Limb (tissue), 2 donors: ENCODE results near the gene NKAIN2.
A peak's percentile ranks its signal among the peaks of the same experiment; 100 is the strongest.
"Not testable (repeated sequence)": the region's sequence is repeated elsewhere in the genome, so short reads cannot be mapped to it uniquely, and the experiment has no call there.

Source experiments
- DNase-seq, 2 donors: peaks; one replicate each; pipeline ENCODE4 v3.0.0-alpha.2; 2016; ENCODE audit errors: extremely low spot score in 2 of 2

The NKAIN2 gene

DNA sequence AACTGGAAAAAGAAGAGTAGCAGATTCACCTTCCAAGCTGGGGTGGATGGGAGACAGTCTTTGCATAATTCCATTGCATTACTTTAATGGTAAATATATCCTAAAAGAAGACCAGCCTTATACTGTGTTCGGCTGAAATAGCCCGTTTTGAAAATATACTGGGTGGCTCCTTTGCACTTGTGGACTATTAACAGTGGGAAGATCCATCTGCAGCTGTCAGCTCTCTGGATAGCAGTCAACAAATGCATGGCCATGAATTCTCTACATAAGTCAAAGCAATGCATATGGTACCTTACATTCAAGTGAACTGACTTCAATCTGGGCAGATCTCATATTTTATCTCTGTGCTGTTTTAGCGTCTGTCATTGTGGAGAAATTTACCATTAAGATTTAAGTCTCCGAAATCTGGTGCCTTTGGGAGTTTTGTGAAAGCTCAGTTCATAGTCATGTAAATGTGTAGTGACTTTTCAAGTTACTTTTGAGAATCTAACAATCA, 758.0 kb downstream of the NKAIN2 start:
- DNase-seq = peak in 1 of 2 donors; percentile 8

DNA sequence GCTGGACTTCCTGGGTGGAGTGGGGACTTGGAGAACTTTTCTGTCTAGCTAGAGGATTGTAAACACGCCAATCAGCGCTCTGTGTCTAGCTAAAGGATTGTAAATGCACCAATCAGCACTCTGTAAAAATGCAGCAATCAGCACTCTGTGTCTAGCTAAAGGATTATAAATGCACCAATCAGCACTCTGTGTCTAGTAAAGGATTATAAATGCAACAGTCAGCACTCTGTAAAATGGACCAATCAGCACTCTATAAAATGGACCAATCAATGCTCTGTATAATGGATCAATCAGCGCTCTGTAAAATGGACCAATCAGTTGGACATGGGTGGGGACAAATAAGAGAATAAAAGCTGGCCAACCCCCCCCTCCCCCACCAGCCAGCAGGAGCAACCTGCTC, 760.5 kb downstream of the NKAIN2 start:
- not testable (repeated sequence) for DNase-seq

DNA sequence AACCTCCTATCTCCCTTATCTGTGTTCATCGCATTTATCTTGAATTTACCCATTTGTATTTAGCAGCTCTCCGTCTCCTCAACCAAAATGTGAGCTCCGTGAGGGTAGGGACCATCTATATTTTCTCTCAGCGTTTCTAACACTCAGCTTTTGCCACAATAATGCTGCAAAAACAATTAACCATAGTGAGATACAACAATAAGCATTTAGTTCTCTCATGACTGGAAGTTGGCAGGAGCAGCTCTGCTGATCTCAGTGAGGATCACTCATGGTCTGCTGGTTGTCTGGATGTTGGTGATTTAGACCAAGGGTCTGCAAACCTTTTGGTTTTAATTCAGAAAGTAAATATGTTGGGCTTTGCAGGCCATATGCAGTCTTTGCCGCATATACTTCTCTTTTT, 763.7 kb downstream of the NKAIN2 start:
- no peak for DNase-seq

DNA sequence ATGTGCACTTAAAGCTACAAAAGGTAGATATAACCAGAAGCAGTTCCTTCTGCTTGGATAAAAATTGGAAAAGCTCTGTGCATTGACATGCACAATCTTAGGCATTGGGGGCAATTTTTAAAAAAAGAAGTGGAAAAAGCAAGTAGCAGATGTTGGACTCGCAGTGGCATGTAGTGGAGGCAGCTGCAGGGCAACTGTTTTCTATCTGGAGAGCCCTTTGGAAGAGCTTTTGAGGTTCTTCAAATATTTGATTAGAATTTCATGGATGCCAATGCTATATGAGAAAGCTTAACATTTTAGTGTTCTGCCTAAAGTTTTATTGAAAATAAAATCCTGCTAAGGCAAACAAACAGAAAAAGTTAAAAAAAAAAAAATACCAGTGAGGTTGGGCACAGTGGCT, 770.3 kb downstream of the NKAIN2 start:
- DNase-seq = peak in 1 of 2 donors; percentile 2

DNA sequence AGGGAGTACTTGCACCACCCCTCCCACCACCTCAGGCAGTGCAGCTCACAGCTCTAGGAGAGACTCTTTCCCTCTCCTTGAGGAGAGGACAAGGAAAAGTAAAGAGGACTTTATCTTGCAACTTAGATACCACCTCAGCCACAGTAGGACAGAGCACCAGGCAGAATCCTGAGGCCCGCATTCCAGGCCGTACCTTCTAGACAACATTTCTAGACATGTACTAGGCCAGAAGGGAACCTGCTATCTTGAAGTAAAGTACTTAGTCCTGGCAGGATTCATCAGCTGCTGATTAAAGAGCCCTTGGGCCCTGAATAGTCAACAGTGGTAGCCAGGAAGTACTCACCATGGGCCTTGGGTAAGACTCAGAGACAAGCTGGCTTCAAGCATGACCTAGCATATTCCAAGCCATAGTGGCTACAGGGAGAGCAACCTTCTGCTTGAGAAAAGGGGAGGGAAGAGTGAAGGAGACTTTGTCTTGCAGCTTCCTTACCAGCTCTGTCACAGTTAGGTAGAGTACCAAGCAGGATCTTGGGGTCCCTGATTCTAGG, 774.1 kb downstream of the NKAIN2 start:
- DNase-seq = no peak

DNA sequence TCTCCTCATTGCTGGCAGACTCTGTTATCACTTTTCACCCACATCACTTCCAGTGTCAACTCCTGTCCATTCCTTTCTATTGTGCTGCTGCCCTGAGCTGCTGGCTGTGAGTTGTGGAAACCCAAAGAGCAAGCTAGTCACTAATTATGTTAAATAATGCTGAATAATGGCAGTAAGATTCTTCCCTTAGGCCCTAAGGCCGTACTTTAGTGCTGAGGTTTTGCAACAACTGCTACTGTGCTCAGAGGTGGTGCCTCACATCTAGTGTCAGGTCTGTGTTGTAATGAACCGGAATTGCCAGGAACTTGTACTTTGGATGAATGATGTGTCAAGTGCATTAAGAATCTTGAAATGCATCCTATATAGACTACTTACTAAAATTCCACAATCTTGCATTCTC, 786.3 kb downstream of the NKAIN2 start:
- no peak for DNase-seq

DNA sequence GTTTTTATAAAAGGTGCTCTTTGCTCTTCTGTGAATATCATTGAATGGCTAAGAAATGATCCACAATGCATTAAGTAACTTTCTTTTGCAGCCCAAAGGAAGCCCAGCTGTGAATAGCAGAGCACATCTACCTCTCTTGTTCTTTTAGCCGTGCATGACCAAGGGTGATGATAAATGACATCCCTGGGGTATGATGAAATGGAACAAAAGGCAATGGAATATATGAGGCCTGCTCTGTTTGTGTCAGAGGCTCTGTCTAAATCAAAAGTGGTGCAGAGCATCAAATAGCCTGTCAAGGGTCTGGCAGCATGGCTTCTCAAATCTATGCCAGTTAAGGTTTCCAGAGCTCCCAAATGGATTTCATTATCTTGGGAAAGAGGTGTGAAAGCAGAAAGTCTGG, 796.0 kb downstream of the NKAIN2 start:
- no peak for DNase-seq

DNA sequence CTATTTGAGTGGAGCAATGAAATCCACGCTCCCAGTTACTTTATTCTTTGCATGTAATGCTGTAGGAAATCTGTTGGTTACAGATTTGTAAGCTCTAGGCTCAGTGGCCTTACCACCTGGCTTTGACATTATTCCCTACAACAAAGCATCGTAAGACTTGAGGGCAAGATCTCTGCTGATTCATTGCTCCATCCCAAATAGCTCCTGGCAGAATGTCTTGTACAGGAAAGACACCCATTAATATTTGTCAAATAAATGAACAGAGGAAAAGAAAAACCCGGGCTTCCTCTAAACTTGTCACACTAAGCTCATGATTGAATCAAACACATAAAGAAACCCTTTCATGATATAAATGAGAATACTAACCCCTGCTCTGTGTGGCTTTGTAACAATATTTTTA, 801.1 kb downstream of the NKAIN2 start:
- no peak for DNase-seq

DNA sequence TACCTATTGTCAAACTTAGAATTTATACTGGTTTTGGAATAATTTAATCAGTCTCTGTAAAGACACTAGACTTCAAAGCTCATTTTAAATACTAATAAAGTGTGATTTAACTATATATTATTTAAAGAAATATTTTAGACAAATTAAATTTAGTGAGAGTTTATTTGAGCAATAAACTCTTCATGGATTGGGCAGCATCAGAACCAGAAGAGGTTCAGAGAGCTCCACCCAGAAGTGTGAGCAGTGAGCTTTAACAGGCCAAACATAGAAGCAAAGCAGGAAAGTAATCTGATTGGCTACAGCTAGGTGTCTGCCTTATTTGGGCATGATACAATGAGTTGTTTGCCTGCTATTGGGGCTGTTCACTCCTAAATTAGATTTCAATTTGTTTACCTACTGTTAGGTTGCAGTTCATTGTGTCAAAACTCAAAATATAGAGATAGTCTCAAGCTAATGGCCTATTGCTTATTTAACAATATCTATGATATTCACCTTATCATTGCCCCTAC, 803.5 kb downstream of the NKAIN2 start:
- no peak for DNase-seq

DNA sequence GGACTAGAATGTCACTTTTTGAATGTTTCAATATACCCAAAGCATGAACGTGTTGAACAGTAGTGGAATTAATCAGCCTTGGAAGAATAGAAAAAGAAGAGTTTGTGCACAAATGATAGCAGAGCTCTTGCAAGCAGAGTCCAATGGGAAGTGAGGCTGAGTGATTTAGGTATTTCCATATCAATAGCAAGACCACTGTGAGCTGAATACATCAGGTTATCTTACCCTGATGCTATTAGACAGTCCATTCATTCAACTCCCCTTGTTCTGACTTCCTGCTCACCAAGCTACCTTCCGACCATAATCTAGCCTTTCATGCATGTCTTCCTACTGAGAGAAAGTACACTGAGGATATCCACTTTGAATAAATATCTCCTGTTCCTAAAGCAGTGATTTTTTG, 809.4 kb downstream of the NKAIN2 start:
- no peak for DNase-seq

DNA sequence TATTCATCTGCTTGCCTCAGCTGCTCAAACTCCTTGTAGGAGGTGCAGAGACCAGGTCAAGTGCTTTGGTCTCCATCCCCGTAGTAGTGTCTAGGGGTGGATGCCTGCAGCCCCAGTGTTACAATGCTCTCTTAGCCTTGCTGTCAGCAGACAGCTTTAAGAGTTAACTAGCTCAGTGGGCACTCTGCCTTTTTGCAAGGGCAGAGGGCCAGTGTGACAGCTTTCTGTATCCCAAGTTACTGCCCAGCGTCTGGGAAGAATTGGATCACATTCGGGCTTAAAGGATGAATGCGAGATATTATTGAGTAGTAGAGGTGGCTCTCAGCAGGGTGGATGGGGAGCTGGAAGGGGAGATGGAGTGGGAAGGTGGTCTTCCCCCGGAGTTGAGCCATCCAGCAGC, 818.7 kb downstream of the NKAIN2 start:
- DNase-seq = no peak

DNA sequence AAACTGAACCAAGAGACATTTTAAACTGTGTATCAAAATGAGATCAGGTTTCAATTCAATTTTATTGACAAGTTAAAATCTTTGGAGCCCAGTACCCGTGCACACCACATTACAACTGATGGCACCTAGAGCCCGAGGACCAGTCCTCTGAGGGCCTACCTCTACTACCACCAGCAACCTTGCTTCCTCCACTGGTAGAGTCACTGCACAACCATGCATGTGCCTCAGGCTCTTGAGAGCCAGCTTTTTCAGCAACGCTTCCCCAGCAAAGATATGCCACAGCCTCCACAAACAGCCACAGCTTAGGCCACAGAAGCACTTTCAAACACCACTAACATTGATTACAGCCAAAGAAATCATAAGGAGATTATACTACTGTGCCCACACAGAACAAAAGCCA, 830.0 kb downstream of the NKAIN2 start:
- no peak for DNase-seq

DNA sequence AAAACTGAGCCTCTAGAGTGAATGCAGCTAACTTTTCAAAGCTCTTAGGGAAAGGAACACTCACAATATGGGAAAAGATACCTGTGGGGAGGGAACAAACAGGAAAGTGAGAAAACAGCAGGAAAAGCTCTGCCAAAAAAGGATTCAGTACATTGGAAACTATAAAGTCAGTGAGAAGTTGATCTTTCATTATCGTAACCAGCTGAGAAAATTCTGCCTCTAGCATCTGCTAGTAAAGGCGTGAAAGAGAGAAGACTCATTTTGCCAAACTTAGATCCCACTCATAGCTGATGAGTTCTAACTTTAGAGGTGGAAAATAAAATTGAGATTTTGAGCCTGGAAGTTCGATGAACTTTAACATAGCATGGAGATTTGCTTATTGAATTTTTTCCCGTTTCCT, 836.8 kb downstream of the NKAIN2 start:
- DNase-seq = no peak

DNA sequence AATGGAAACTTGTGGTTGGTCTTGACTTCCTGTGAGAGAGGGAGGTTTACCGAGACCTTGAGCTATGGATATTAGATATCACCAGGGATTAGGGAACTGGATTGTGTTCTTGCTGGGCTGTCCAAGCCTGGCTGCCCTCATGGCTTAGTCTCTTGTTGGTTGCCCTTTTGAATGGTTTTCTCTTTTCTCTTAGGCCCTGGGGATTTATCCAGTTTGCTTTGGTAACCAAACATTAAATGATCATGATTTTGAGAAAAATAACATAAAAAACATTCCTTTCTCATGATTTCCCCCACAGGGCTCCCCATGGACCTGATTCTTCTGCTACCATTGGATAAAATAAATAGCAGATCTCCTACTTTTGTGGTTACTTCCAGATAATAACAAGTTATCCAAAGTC, 852.2 kb downstream of the NKAIN2 start:
- DNase-seq = no peak

DNA sequence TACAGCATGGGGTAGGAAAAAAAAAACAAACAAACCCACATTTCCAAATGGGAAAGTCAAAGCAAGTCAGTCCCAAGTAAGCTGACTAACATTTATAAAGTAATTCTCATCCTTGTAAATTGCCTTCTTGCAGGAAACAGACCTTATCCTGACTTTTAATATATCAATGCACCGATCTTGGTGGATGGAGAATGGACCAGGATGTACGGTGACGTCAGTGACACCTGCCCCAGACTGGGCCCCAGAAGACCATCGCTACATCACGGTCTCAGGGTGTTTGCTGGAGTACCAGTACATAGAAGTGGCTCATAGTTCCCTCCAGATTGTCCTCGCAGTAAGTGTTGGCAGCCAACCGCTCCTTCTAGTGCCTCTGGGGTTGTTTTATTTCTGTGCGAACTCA, 854.4 kb downstream of the NKAIN2 start:
- no peak for DNase-seq

DNA sequence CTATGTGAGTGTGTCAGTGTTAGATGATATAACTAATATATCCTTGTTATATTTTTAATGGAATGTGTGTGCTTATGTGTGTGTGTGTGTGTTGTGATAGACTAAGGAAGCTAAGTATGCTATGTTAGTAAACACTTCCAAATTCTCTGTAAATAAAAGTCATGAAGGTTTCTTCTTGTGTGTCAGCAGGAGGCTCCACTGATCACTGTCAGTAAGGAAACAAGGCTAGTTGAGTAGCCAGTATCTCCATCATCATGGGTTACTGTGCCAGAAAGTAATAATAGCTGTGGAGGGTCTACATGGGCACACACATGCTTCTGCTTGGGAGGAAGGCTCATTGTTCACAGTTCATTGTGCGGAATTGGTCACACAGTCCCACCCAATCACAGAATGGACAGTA, 855.8 kb downstream of the NKAIN2 start:
- no peak for DNase-seq

DNA sequence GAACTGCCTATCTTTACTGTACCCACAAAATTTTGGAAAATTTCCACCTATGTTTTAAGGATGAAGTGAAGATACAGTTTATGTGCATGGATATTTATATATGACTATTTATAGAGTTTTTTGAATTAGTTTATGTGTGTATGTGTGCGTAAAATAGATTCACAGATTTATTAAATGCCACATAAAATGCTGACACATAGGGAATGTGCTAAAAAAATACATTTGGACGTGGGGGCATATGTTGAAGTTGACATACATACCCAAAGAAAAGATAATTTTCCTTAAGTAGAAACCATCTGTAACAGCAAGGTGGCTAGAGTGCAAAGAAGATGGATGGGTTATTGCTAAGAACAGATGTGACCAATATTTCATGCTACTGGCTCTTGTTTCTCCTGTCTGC, 856.5 kb downstream of the NKAIN2 start:
- no peak for DNase-seq

DNA sequence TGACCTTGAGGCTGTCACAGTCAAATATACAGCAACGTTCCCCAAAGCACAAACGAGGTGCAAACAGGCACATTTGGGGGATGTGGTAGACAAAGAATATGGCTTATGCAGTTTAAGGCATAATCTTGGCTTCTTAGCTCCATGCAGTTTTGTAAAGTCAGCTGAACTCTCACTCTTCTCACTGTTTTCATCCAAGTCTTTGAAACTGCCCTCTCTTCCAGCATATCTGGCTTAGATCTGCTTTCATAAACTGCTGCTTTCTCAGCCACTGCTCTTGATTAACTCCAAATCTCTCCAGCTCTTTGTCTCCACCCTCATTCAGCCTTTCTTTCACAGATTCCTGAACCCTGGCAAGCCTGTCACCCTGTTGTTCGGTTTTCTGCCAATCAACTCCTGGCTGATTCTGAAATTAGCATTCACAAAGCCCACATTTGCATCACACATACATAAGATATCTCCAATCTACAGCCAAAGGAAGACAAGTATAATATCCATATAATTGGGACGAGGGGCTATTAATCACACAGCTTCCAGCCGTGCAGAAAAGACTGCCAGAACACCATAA, 857.5 kb downstream of the NKAIN2 start:
- no peak for DNase-seq

DNA sequence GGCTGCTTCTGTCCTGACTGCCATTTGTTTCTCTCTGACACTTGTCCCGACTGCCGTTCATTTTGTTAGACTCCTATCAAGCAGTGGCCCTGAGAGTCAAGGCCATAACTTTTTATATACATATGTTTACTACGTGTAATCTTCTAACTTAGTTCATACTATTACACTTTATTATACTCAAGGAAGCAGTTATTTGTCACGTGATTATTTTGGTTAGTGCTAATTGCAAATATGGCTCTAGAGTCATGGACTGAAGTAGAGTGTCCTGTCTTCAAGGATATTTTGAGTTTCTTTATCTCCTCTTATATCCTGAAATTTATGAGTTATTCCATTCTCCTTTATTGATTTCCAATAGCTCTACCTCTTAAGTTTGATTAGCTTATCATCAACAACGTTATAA, 864.4 kb downstream of the NKAIN2 start:
- DNase-seq = no peak

DNA sequence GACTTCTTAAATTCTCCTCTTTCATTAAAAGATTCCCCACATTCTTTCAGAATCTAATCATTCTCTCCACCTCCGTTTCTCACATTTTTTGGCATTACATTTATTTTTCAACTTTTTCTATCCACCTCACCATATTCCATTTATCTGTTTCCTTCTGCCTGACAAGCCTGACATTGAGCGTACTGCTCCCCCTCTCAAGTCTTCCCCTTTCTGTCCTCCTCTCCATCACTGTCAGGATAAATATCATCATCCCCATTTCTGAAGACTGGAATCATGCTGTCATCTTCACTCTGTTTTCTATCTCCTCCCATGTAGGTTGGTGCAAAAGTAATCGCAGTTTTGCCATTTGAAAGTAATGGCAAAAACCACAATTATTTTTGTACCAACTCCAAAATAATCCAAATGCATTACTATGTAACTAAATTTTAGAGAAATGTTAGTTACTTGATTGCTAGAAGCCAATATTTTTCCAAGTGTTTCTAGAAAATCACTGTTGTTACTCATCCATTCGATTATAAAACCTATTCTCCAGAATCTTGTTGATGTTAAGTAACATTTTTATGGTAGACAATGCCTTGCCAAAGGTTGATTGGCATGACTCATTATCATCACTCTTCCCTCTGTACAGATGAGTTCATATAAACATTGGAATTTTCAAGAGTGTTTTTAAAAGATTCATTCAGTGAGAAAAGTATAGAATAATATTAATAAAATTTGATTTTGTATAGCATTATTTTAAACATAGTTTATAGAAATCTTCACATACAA, 866.2 kb downstream of the NKAIN2 start:
- no peak for DNase-seq

DNA sequence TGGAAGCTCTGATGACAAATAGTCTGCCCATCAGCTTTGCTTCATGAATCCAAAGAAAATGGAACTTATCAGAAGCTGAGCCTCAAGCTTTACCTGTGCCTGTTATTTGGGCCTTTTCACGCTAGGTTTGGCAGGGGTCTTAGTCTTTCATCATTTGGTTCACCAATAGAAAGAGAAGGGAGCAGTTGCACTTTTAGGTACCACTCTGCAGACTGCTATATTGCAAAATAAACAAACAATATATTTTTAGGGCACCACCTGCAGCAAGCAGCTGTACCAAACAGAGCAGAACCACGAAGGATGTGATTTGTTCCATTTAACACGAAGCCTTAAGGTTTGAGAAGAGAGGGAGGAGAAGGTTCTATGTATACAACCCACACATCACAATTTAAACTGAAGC, 867.1 kb downstream of the NKAIN2 start:
- DNase-seq = no peak

DNA sequence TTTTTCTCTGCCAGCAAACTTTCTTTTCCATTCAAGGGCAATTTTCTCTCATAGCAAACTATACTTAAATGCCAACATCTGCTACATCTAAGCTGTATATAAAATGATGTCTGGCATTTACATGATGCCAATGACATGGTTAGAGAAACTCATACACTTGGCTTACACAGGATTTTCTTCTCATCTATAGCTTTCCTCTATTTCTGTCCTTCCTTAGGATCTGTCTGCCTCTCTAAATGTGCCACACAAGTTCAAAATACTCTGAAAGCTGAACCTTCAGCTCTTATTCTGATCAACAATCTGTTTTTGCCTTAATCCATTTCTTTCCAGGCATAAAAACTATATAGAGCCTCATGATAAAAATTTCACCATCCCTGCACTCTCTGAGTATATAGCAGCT, 867.7 kb downstream of the NKAIN2 start:
- no peak for DNase-seq

DNA sequence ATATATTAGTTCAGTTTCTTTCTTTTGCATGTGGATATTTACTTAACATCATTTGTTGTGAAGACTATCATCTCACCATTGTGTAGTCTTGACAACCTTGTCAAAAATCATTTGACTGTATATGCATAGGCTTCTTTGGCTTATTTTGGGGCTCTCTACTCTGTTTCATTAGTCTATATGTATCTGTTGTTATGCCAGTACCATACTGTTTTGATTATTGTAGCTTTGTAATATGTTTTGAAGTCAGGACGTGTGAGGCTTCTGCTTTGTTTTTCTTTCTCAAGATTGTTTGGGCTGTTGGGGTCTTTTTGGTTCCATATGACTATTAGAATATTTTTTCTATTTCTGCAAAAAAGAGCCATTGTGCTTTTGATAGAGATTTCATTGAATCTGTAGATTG, 870.4 kb downstream of the NKAIN2 start:
- no peak for DNase-seq
